NCI-H345 treated with DMSO at 0.1 percent for 48 hours (cell line): ENCODE data around the gene RNPEPL1.

Experiments
- DNase-seq: peaks from one replicate; lab custom pipeline; 2025; ENCODE audit not compliant: unreplicated experiment; lab: John Stamatoyannopoulos, UW

Gene RNPEPL1

GRCh38 chr2:240623531-240624010 lies 55.3 kb downstream of the RNPEPL1 start:
- no peak for DNase-seq

GRCh38 chr2:240624011-240624949 lies 56.0 kb downstream of the RNPEPL1 start:
- no peak for DNase-seq

GRCh38 chr2:240624950-240625621 lies 56.8 kb downstream of the RNPEPL1 start, which contains the start of gene GPR35:
TSS of gene GPR35 (plus strand) at chr2:240625480. CDS start at chr2:240629953, 4,473 bp downstream.
- no peak for DNase-seq

- no peak for DNase-seq
Observed at GRCh38 chr2:240626531-240627300, 58.4 kb downstream of the RNPEPL1 start.

- no peak for DNase-seq
Observed at GRCh38 chr2:240627736-240628506, 59.6 kb downstream of the RNPEPL1 start.

- no peak for DNase-seq
Observed at GRCh38 chr2:240628507-240628807, 60.2 kb downstream of the RNPEPL1 start.

GRCh38 chr2:240628808-240629618 lies 60.7 kb downstream of the RNPEPL1 start:
- DNase-seq = no peak

- no peak for DNase-seq
Observed at GRCh38 chr2:240629619-240629967, 61.3 kb downstream of the RNPEPL1 start.

- no peak for DNase-seq
Observed at GRCh38 chr2:240629968-240630770, 61.9 kb downstream of the RNPEPL1 start.
